Dendritic cell treated with granulocyte-macrophage colony-stimulating factor and Interleukin-4, amounts not matched to agents 40 ng/mL and 50 ng/mL, for 4 days (primary cell): ENCODE results near the gene ZNF276.

Source experiments
- H3K27ac Mint-ChIP-seq: one replicate; pipeline ENCODE4 v1.8.0; 2022; ENCODE audit warnings: mild to moderate bottlenecking, mixed read lengths
- H3K27me3 Mint-ChIP-seq: one replicate; pipeline ENCODE4 v1.8.0; 2022; ENCODE audit warnings: mild to moderate bottlenecking, mixed read lengths
- H3K36me3 Mint-ChIP-seq: one replicate; pipeline ENCODE4 v1.8.0; 2022; ENCODE audit warnings: low read depth, mixed read lengths
- H3K4me1 Mint-ChIP-seq: one replicate; pipeline ENCODE4 v1.8.0; 2022; ENCODE audit warnings: low read depth, mixed read lengths
- H3K4me3 Mint-ChIP-seq: one replicate; pipeline ENCODE4 v1.8.0; 2022; ENCODE audit warnings: mild to moderate bottlenecking, moderate library complexity, mixed read lengths
- H3K9me3 Mint-ChIP-seq: one replicate; pipeline ENCODE4 v1.8.0; 2022; ENCODE audit warnings: mixed read lengths
- intact Hi-C: fragments of 100-400 bp; cut with micrococcal nuclease; formaldehyde crosslinking; loops from one replicate; pipeline ENCODE4 v1.15.0; 2022

ZNF276 gene

DNA sequence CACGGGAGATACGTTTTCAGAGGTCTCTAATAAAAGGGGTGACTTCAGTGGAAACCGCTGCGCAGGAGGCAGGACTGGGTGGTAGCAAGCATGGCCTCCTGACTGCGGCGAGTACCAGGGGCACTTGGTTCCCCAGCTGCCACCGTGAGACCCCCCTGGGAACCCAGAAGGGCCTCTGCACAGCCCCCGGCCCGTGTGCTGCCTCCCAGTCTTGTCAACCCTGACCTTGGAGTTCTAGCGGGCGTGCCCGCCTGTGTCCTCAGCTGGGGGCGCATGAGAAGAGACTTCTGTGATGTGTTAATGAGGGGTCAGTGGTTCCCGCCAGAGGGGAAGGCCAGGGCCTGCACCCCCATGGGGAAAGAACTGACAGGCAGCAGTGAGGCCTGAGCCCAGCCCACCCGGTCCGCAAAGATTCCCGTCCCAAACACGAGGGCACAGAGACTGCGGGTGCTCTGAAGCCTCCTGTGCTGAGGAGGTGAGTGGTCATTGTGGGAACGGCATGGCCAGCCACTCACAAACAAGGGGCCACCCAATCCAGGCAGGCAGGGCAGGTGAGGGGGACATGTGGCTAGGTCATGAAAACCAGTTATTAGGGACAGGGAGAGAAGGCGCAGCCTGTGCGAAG lies 9.4 kb downstream of the ZNF276 start:
- H3K4me3 Mint-ChIP-seq: no peak overlapping the region
- peaks cover 6% of the 10 kb centered on the region for H3K4me1 Mint-ChIP-seq
- H3K27ac Mint-ChIP-seq: no peak overlapping the region
- no peaks in the 10 kb centered on the region for H3K9me3 Mint-ChIP-seq
- intact Hi-C loops: no loop called here
- H3K36me3 Mint-ChIP-seq: peaks cover 100% of the 10 kb centered on the region
- no peaks in the 10 kb centered on the region for H3K27me3 Mint-ChIP-seq

DNA sequence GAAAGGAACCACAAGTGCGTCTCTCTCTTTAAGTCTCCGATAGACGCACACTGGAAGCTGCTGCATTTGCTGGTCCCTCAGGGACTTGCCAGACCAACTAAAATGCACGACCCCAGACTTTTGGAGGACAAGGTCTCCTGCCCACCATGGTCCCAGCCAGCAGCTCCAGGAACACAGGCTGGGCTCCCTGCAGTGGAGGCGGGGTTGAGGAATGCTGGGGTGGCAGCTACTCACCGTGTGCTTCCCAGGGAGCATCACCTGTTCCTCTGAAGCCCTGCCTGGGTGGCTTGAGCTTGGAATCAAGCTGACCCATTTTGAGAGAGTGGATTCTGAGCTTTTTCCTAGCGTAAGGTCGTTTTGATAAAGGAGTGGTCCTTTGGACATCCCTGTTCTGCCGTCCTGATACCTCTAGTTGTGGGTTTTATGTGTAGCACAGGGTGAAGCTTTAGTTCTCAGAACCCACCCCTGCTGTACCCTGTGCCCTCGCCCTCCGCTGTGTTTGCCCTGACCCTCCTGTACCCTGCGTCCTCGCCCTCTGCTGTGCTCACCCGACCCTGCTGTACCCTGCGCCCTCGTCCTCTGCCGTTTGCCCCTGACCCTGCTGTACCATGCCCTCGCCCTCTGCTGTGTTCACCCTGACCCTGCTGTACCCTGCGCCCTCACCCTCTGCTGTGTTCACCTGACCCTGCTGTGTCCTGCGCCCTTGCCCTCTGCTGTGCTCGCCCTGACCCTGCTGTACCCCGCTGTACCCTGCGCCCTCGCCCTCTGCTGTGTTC lies 11.0 kb downstream of the ZNF276 start:
- Mint-ChIP-seq H3K27me3 (no peaks in the 10 kb centered on the region), H3K9me3 (no peaks in the 10 kb centered on the region), H3K27ac (no peak overlapping the region), H3K4me1 (peaks cover 6% of the 10 kb centered on the region), H3K4me3 (no peak overlapping the region), H3K36me3 (peaks cover 100% of the 10 kb centered on the region)
- intact Hi-C loops: no loop called here

DNA sequence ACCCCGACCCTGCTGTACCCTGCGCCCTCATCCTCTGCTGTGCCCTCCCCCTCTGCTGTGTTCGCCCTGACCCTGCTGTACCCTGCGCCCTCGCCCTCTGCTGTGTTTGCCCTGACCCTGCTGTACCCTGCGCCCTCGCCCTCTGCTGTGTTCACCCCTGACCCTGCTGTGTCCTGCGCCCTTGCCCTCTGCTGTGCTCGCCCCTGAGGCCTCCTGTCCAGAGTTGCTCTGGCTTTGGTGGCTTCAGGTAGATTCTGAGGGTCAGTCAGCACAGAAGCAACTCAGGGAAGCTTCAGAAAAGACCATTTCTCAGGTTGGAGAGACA lies 11.5 kb downstream of the ZNF276 start:
- Mint-ChIP-seq H3K4me1 (peaks cover 6% of the 10 kb centered on the region), H3K27ac (no peak overlapping the region), H3K4me3 (no peak overlapping the region)

GRCh38 chr16:89733322-89733721 lies 12.0 kb downstream of the ZNF276 start:
- Mint-ChIP-seq H3K9me3 (no peaks in the 10 kb centered on the region), H3K4me3 (no peak overlapping the region), H3K36me3 (peaks cover 100% of the 10 kb centered on the region), H3K27me3 (no peaks in the 10 kb centered on the region), H3K4me1 (peaks cover 6% of the 10 kb centered on the region), H3K27ac (no peak overlapping the region)
- intact Hi-C loops: no loop called here

More for the DNA sequence above, 11.5 kb downstream of the ZNF276 start:
- H3K9me3 Mint-ChIP-seq: no peaks in the 10 kb centered on the region
- no peaks in the 10 kb centered on the region for H3K27me3 Mint-ChIP-seq
- intact Hi-C loops: no loop called here
- H3K36me3 Mint-ChIP-seq: peaks cover 100% of the 10 kb centered on the region

DNA sequence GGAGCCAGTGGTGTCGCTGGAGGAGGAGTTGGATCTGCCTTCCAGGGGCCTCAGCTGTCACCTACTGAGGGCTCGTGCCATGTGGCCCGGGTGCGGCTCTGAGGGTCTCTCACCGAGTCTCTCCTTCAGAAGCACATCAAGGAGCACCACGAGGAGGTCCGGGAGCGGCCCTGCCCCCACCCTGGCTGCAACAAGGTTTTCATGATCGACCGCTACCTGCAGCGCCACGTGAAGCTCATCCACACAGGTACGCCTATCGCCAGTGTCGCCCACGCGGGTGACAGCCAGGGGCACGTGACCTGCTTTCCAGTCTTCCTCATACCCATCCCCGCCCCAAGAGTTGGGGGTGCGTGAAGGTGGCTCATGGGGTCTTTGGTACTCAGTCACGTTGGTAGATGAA lies 12.5 kb downstream of the ZNF276 start:
- Mint-ChIP-seq H3K9me3 (no peaks in the 10 kb centered on the region), H3K4me1 (peaks cover 6% of the 10 kb centered on the region), H3K36me3 (peaks cover 100% of the 10 kb centered on the region), H3K27me3 (no peaks in the 10 kb centered on the region), H3K27ac (no peak overlapping the region), H3K4me3 (no peak overlapping the region)
- intact Hi-C loops: no loop called here

DNA sequence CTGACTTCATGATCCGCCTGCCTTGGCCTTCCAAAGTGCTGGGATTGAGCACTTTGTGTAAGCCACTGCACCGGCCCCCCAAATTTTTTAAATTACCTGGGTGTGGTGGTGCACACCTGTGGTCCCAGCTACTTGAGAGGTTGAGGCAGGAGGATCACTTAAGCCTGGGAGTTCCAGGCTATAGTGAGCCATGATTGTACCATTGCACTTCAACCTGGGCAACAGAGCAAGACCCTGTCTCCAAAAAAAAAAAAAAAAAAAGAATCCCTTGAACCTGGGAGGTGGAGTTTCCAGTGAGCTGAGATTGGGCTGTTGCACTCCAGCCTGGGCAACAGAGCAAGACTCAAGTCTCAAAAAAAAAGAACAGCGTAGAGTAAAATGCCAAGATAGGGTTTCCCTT lies 15.2 kb downstream of the ZNF276 start:
- H3K4me3 Mint-ChIP-seq: no peak overlapping the region
- intact Hi-C loops: no loop called here
- peaks cover 26% of the 10 kb centered on the region for H3K4me1 Mint-ChIP-seq

GRCh38 chr16:89737341-89738071 lies 16.2 kb downstream of the ZNF276 start:
- Mint-ChIP-seq H3K4me1 (peaks cover 27% of the 10 kb centered on the region), H3K36me3 (peaks cover 92% of the 10 kb centered on the region), H3K4me3 (no peak overlapping the region), H3K27me3 (no peaks in the 10 kb centered on the region), H3K9me3 (no peaks in the 10 kb centered on the region), H3K27ac (no peak overlapping the region)
- intact Hi-C loops: no loop called here

More for the DNA sequence above, 15.2 kb downstream of the ZNF276 start:
- no peaks in the 10 kb centered on the region for H3K27me3 Mint-ChIP-seq
- H3K27ac Mint-ChIP-seq: no peak overlapping the region
- no peaks in the 10 kb centered on the region for H3K9me3 Mint-ChIP-seq
- H3K36me3 Mint-ChIP-seq: peaks cover 100% of the 10 kb centered on the region

GRCh38 chr16:89738072-89738377 lies 16.7 kb downstream of the ZNF276 start:
- Mint-ChIP-seq H3K27ac (no peak overlapping the region), H3K27me3 (no peaks in the 10 kb centered on the region), H3K4me1 (peaks cover 23% of the 10 kb centered on the region), H3K36me3 (peaks cover 92% of the 10 kb centered on the region), H3K9me3 (no peaks in the 10 kb centered on the region), H3K4me3 (no peak overlapping the region)
- intact Hi-C loops: no loop called here

DNA sequence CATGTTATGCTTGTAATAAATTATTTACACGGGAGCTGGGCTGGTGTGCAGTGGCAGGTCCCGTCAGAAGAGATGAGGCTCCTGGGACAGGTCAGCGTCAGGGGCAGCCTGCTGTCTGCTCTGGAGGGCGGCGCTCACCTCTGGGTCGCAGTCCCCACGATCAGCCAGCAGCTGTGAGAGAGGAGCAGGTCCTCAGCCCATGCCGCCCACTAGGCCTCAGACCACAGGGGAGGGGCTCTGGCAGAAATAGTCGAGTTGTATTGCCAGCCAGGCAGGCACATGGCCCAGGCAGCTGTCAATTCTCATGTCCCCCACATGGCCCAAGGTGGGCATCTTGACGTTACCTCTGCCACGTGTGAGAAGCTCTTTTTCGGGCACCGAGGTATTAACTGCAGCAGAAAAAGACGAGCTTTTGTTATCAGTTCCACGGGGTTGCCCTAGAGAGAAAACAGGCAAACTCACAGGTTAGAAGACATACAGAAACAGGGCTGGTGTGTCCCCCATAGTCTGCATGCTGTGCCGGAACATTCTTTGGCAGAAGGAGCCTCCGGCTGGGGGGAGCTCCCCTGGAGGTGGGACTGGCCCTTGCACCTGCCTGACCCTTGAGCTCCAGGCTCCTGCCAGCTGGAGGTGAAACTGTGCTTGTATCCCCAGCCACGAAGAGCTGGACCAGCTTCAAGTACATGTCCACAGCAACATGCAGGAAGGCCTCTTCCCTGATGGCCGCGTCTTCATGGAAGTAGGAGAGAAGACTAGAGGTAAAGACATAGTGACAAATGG lies 17.4 kb downstream of the ZNF276 start:
- Mint-ChIP-seq H3K4me1 (peaks cover 23% of the 10 kb centered on the region), H3K27ac (peak overlapping the region; percentile 20)

DNA sequence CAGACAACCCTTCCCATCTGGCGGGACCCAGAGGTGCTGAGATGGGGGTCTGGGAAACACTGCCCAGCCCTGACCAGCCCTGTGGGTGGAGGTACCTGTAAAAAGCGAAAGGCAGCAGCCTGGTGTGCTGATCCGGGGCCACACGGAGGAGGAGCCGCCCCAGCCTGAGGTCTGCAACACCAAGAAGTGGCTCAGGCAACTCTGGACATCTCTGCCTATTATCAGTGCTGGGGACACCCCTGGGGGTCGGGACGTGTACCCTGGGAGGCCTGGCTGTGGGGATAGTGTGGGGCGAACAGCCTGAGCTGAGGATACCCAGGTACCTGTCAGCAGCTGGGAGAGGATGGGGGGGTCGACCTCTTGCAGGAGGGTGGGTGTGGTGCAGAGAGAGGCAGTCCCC lies 18.0 kb downstream of the ZNF276 start:
- H3K27me3 Mint-ChIP-seq: no peaks in the 10 kb centered on the region
- H3K4me1 Mint-ChIP-seq: peaks cover 23% of the 10 kb centered on the region
- H3K27ac Mint-ChIP-seq: no peak overlapping the region
- no peaks in the 10 kb centered on the region for H3K9me3 Mint-ChIP-seq
- intact Hi-C loops: no loop called here
- H3K36me3 Mint-ChIP-seq: peaks cover 90% of the 10 kb centered on the region
- no peak overlapping the region for H3K4me3 Mint-ChIP-seq

More for the DNA sequence above, 17.4 kb downstream of the ZNF276 start:
- Mint-ChIP-seq H3K4me3 (no peak overlapping the region), H3K36me3 (peaks cover 90% of the 10 kb centered on the region), H3K9me3 (no peaks in the 10 kb centered on the region), H3K27me3 (no peaks in the 10 kb centered on the region)
- intact Hi-C loops: no loop called here

DNA sequence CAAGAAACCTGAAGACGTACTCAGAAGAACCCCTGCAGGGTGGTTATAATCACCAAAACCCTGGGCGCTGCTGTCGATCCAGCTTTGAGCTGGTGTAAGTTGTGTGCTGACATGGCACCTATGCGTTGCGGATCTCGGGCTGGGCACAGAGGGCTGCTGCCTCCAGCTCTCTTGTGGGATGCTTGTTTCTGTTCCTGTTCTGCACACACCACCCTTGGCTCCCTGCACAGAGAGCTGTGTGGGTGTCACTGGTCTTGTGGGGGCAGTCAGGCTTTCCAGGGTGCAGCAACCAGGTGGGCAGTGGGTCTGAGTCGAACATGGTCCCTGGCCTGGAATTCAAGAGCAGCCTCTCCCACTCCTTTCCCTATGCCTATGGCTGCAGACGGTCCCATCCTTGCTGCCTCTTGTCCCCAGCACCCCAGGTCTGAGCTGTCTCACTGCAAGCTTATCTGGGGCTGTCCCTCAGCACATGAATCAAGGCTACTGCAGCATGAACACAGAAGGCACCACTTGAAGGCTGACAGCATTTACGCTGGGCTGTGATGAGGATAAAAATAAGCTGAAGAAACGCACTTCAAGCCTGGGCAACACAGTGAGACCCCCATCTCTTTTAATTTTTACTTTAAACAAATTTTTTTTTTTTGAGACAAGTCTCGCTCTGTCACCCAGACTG lies 20.1 kb downstream of the ZNF276 start:
- Mint-ChIP-seq H3K4me1 (peaks cover 29% of the 10 kb centered on the region), H3K4me3 (no peak overlapping the region), H3K36me3 (peaks cover 84% of the 10 kb centered on the region), H3K27ac (peak overlapping the region; percentile 20), H3K9me3 (no peaks in the 10 kb centered on the region), H3K27me3 (no peaks in the 10 kb centered on the region)
- intact Hi-C loops: no loop called here

GRCh38 chr16:89742948-89743347 lies 21.6 kb downstream of the ZNF276 start:
- no peaks in the 10 kb centered on the region for H3K9me3 Mint-ChIP-seq
- H3K27me3 Mint-ChIP-seq: no peaks in the 10 kb centered on the region
- peaks cover 33% of the 10 kb centered on the region for H3K4me1 Mint-ChIP-seq
- intact Hi-C loops: no loop called here
- H3K36me3 Mint-ChIP-seq: peaks cover 84% of the 10 kb centered on the region
- H3K27ac Mint-ChIP-seq: peak overlapping the region; percentile 15
- H3K4me3 Mint-ChIP-seq: no peak overlapping the region

GRCh38 chr16:89744813-89745212 lies 23.5 kb downstream of the ZNF276 start:
- Mint-ChIP-seq H3K4me3 (no peak overlapping the region), H3K27ac (no peak overlapping the region), H3K9me3 (no peaks in the 10 kb centered on the region), H3K4me1 (peaks cover 42% of the 10 kb centered on the region), H3K36me3 (peaks cover 75% of the 10 kb centered on the region), H3K27me3 (no peaks in the 10 kb centered on the region)
- intact Hi-C loops: no loop called here
